Tibial nerve (tissue), 3 donors: ENCODE data around the gene TBCA.

Experiments used
- CTCF ChIP-seq, 5 experiments: fragments of 200-600 bp in 3 of 5; fragments of 450-650 bp in 2 of 5; sonication (generic) in 3 of 5; IDR thresholded peaks; one replicate each; pipeline ENCODE4 v1.5.1; 2016 to 2019; ENCODE audit warnings: antibody characterized with exemption in 5 of 5, mild to moderate bottlenecking in 3 of 5, moderate library complexity in 2 of 5
- POLR2A ChIP-seq, 2 donors: fragments of 450-650 bp; IDR thresholded peaks; one replicate each; pipeline ENCODE4 v1.6.1; 2017; ENCODE audit warnings: antibody characterized with exemption in 2 of 2, mild to moderate bottlenecking in 2 of 2, moderate library complexity in 2 of 2

- TF ChIP-seq CTCF (IDR thresholded peaks at IDR 0.05) (no peak), POLR2A (IDR thresholded peaks at IDR 0.05) (no peak)
These were observed 113.5 kb downstream of the TBCA start for GRCh38 chr5:77662635-77663034.
